Upper lobe of right lung (tissue), 1 donor: ENCODE results near the gene PCNT. TPM values are rescaled to one million over a fixed set of nuclear protein-coding genes. Genes with fewer than 3 reads are reported as not detected.

ENCODE experiments used
- ATAC-seq: fragments of 200-7000 bp; cut with Tn5 transposase; one replicate; pipeline ENCODE4 v1.9.1; 2020; ENCODE audit warnings: mild to moderate bottlenecking, moderate library complexity
- DNase-seq: peaks from one replicate; pipeline ENCODE4 v3.0.0-alpha.2; 2020
- H3K27ac ChIP-seq: fragments of 200-600 bp; one replicate; pipeline ENCODE4 v1.8.0; 2022
- H3K27me3 ChIP-seq: fragments of 200-600 bp; one replicate; pipeline ENCODE4 v1.8.0; 2022; ENCODE audit warnings: mild to moderate bottlenecking
- H3K36me3 ChIP-seq: fragments of 200-600 bp; one replicate; pipeline ENCODE4 v1.8.0; 2022
- H3K4me1 ChIP-seq: fragments of 200-600 bp; one replicate; pipeline ENCODE4 v1.8.0; 2022
- H3K4me3 ChIP-seq: fragments of 200-600 bp; one replicate; pipeline ENCODE4 v1.8.0; 2022; ENCODE audit warnings: mild to moderate bottlenecking
- H3K9me3 ChIP-seq: fragments of 200-600 bp; one replicate; pipeline ENCODE4 v1.8.0; 2022
- CTCF ChIP-seq: fragments of 200-600 bp; IDR thresholded peaks from one replicate; pipeline ENCODE4 v1.8.0; 2022; ENCODE audit warnings: antibody characterized with exemption
- intact Hi-C: fragments of 100-400 bp; cut with DNase I; formaldehyde crosslinking; loops from one replicate; pipeline ENCODE4 v1.11.0; 2022
- total RNA-seq: library from RNA; stranded (reverse); fragmentation: NEBNext Ultra II Directional; extraction: Animal tissue kit (Norgen Biotek cat#: 25700); gene quantifications from one replicate; pipeline ENCODE4 v1.2.1, GENCODE V29; 2021
- donor health status: DM: no; HTN: yes; CAD: no; lungs with severe emphysema.

Gene PCNT
- total RNA-seq, 1 donor from 2014 or later = 29.3 TPM

GRCh38 chr21:46454142-46454541, 130.2 kb downstream of the PCNT start:
- no peaks in the 10 kb centered on the region for H3K27me3 ChIP-seq
- intact Hi-C loops = no loop called here
- no peak for ATAC-seq
- H3K4me1 ChIP-seq = peaks cover 19% of the 10 kb centered on the region
- DNase-seq = no peak
- H3K9me3 ChIP-seq = no peaks in the 10 kb centered on the region
- H3K27ac ChIP-seq = no peak overlapping the region
- TF ChIP-seq CTCF = no peak
- H3K36me3 ChIP-seq = no peaks in the 10 kb centered on the region
- no peak overlapping the region for H3K4me3 ChIP-seq

- ATAC-seq (no peak), DNase-seq (no peak)
- TF ChIP-seq CTCF = no peak
- H3K4me3 ChIP-seq = no peak overlapping the region
- H3K36me3 ChIP-seq = no peaks in the 10 kb centered on the region
- H3K27ac ChIP-seq = no peak overlapping the region
- H3K4me1 ChIP-seq = peaks cover 20% of the 10 kb centered on the region
- intact Hi-C loops = no loop called here
- H3K9me3 ChIP-seq = no peaks in the 10 kb centered on the region
- no peaks in the 10 kb centered on the region for H3K27me3 ChIP-seq
These were observed 130.9 kb downstream of the PCNT start for GRCh38 chr21:46454634-46455390.

- ATAC-seq = no peak
- no peak overlapping the region for H3K4me3 ChIP-seq
- H3K4me1 ChIP-seq = peaks cover 26% of the 10 kb centered on the region
- intact Hi-C loops = no loop called here
- no peaks in the 10 kb centered on the region for H3K9me3 ChIP-seq
- no peaks in the 10 kb centered on the region for H3K36me3 ChIP-seq
- DNase-seq = no peak
- no peak overlapping the region for H3K27ac ChIP-seq
- TF ChIP-seq CTCF = no peak
- no peaks in the 10 kb centered on the region for H3K27me3 ChIP-seq
These were observed 131.8 kb downstream of the PCNT start for GRCh38 chr21:46455575-46456385.

- DNase-seq (no peak), ATAC-seq (no peak)
- TF ChIP-seq CTCF = no peak
- Histone ChIP-seq H3K4me1 (peaks cover 26% of the 10 kb centered on the region), H3K4me3 (no peak overlapping the region), H3K36me3 (no peaks in the 10 kb centered on the region), H3K9me3 (no peaks in the 10 kb centered on the region), H3K27me3 (no peaks in the 10 kb centered on the region), H3K27ac (no peak overlapping the region)
- intact Hi-C loops = no loop called here
These were observed 132.8 kb downstream of the PCNT start for GRCh38 chr21:46456750-46457149.

GRCh38 chr21:46457801-46458314, 133.9 kb downstream of the PCNT start:
- DNase-seq (peak; percentile 82), ATAC-seq (peak; percentile 24)
- H3K4me1 ChIP-seq = peaks cover 26% of the 10 kb centered on the region
- H3K27ac ChIP-seq = peak overlapping the region; percentile 90
- H3K9me3 ChIP-seq = no peaks in the 10 kb centered on the region
- no peak for TF ChIP-seq CTCF
- no peaks in the 10 kb centered on the region for H3K36me3 ChIP-seq
- H3K27me3 ChIP-seq = no peaks in the 10 kb centered on the region
- peak overlapping the region; percentile 95 for H3K4me3 ChIP-seq
- intact Hi-C loops = no loop called here
